PC-3 (cell line): ENCODE measurements around the gene PHYKPL.

ENCODE experiments used
- CTCF ChIP-seq: fragments of 300-600 bp; sonication (generic); conservative IDR thresholded peaks from 2 replicates; pipeline ENCODE4 v1.5.1; 2017; ENCODE audit warnings: antibody characterized with exemption, low read depth, mild to moderate bottlenecking, low read length
- EZH2 ChIP-seq: fragments of 300-600 bp; sonication (generic); IDR thresholded peaks from one replicate; pipeline ENCODE4 v1.6.1; 2017; ENCODE audit warnings: antibody characterized with exemption, mild to moderate bottlenecking, low read length; ENCODE audit not compliant: unreplicated experiment

DNA sequence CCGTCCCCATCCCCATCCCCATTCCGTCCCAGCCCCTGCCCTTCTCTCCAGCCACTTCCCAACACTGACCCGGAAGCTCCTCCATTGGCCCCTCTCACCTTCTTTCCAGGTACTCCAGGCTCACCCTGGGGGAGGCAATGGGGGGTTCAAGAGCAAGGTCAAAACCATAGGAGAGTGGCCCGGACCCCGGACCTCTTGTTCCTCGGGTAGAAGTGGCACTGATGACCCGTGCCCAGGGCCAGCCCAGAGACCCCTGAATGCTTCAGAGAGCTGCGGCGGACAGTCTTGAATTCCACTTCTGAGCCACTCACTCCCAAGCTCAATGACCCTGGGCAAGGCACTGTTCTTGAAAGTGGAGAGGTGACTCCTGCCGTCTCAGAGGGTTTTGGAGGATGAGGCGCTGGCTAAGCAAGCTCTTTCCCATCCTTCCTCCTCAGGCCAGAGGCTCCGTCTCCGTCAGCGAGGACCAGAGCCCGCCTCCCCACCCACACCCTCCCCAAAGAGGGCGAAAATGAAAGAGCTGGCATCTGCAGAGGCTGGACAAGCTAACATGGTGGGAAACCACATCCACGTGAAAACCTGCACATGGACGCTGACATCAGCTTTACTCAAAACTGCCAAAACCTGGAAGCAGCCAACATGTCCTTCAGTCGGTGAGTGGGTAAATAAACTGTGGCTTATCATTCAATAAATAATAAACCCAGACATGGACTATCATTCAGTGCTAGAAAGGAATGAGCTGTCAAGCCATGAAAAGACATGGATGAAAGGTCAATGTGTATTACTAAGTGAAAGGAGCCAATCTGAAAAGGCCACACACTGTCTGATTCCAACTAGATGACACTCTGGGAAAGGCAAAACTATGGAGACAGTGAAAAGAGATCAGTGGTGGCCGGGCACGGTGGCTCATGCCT lies 27.3 kb upstream of the PHYKPL start:
- TF ChIP-seq CTCF, result no peak
- TF ChIP-seq EZH2, result no peak
